NCI-H187 (cell line): ENCODE results near the gene COPS6.

Source experiments
- DNase-seq, 2 experiments: peaks; one replicate each; lab custom pipeline; 2025; lab: John Stamatoyannopoulos, UW

COPS6 gene

GRCh38 chr7:100102950-100103840 lies 14.4 kb downstream of the COPS6 start:
- no peak for DNase-seq

GRCh38 chr7:100105534-100105933 lies 16.8 kb downstream of the COPS6 start:
- DNase-seq: no peak

GRCh38 chr7:100106633-100107032 lies 17.9 kb downstream of the COPS6 start:
- no peak for DNase-seq

GRCh38 chr7:100107125-100107737 lies 18.5 kb downstream of the COPS6 start:
- no peak for DNase-seq

- no peak for DNase-seq
These were observed 19.1 kb downstream of the COPS6 start for GRCh38 chr7:100107890-100108289.

GRCh38 chr7:100109521-100110163 lies 20.9 kb downstream of the COPS6 start:
- DNase-seq: no peak

GRCh38 chr7:100111156-100111555 lies 22.4 kb downstream of the COPS6 start:
- no peak for DNase-seq

- no peak for DNase-seq
These were observed 23.1 kb downstream of the COPS6 start for GRCh38 chr7:100111914-100112313.

- DNase-seq: no peak
These were observed 26.3 kb downstream of the COPS6 start for GRCh38 chr7:100115026-100115425.

GRCh38 chr7:100118388-100119071 lies 29.8 kb downstream of the COPS6 start:
- no peak for DNase-seq

- peak; percentile 93 to 97 for DNase-seq
These were observed 30.6 kb downstream of the COPS6 start, which contains the start of the genes CNPY4 and TAF6 for GRCh38 chr7:100119072-100119969. Gene CNPY4 (plus strand): TSS chr7:100119634. CDS start chr7:100119745, 111 bp downstream. Gene TAF6 (minus strand): TSS chr7:100119358. CDS start chr7:100114209, 5,149 bp downstream.

- DNase-seq: no peak
These were observed 31.4 kb downstream of the COPS6 start for GRCh38 chr7:100119970-100120732.

- DNase-seq: no peak
These were observed 31.9 kb downstream of the COPS6 start for GRCh38 chr7:100120733-100121036.

- DNase-seq: peak; percentile 87 to 94
These were observed 33.3 kb downstream of the COPS6 start for GRCh38 chr7:100122067-100122466.

GRCh38 chr7:100122568-100122967 lies 33.8 kb downstream of the COPS6 start:
- DNase-seq: no peak

- DNase-seq: no peak
These were observed 35.8 kb downstream of the COPS6 start for GRCh38 chr7:100124301-100125230.

GRCh38 chr7:100126239-100126930 lies 37.6 kb downstream of the COPS6 start:
- no peak for DNase-seq
